ENCODE results near the gene GOLGA1. TPM values are rescaled to one million over a fixed set of nuclear protein-coding genes. Genes with fewer than 3 reads are reported as not detected.
A peak's percentile ranks its signal among the peaks of the same experiment; 100 is the strongest.

Gene GOLGA1
- total RNA-seq, 4 donors from 2014 or later, result 23.5 to 44.4 (median 28.4) TPM

- no peaks in the 10 kb centered on the region for H3K9me3 ChIP-seq
- TF ChIP-seq CTCF (IDR thresholded peaks at IDR 0.05), result no peak
- no peak for TF ChIP-seq EP300 (IDR thresholded peaks at IDR 0.05)
- no peak for TF ChIP-seq POLR2A (IDR thresholded peaks at IDR 0.05)
- WGBS, 2 donors, result 54 to 64% methylated on average over 10 of the region's 10 CpGs
- DNase-seq (ENCODE audit: low spot score in 2 of 2), result no peak
- peak overlapping the region in 2 of 4 donors; percentile 77 to 88 for H3K4me3 ChIP-seq
- peaks cover 0 to 50% (median 8%) of the 10 kb centered on the region in 3 donors for H3K36me3 ChIP-seq
- no peaks in the 10 kb centered on the region for H3K27me3 ChIP-seq
- H3K4me1 ChIP-seq, result peaks cover 0 to 38% (median 17%) of the 10 kb centered on the region in 4 donors
- peak overlapping the region in 2 of 4 donors; percentile 55 to 89 for H3K27ac ChIP-seq
These were observed 80.9 kb downstream of the GOLGA1 start for GRCh38 chr9:124859803-124860581.

- H3K36me3 ChIP-seq, result peaks cover 0 to 50% (median 8%) of the 10 kb centered on the region in 3 donors
- no peaks in the 10 kb centered on the region for H3K27me3 ChIP-seq
- no peak overlapping the region for H3K4me3 ChIP-seq
- no peak for DNase-seq (ENCODE audit: low spot score in 2 of 2)
- no peak overlapping the region for H3K27ac ChIP-seq
- no peak for TF ChIP-seq EP300 (IDR thresholded peaks at IDR 0.05)
- TF ChIP-seq POLR2A (IDR thresholded peaks at IDR 0.05), result no peak
- TF ChIP-seq CTCF (IDR thresholded peaks at IDR 0.05), result no peak
- no peaks in the 10 kb centered on the region for H3K9me3 ChIP-seq
- 67 to 69% methylated on average over 9 of the region's 9 CpGs for WGBS, 2 donors
- H3K4me1 ChIP-seq, result peaks cover 0 to 41% (median 18%) of the 10 kb centered on the region in 4 donors
These were observed 82.4 kb downstream of the GOLGA1 start for GRCh38 chr9:124858330-124859046.

GRCh38 chr9:124857533-124858162, 83.2 kb downstream of the GOLGA1 start:
- no peaks in the 10 kb centered on the region for H3K27me3 ChIP-seq
- TF ChIP-seq POLR2A (IDR thresholded peaks at IDR 0.05) (no peak), EP300 (IDR thresholded peaks at IDR 0.05) (no peak), CTCF (IDR thresholded peaks at IDR 0.05) (no peak)
- WGBS, 2 donors, result 84 to 89% methylated on average over 24 of the region's 24 CpGs
- H3K27ac ChIP-seq, result no peak overlapping the region
- H3K4me3 ChIP-seq, result no peak overlapping the region
- peaks cover 0 to 50% (median 8%) of the 10 kb centered on the region in 3 donors for H3K36me3 ChIP-seq
- DNase-seq (ENCODE audit: low spot score in 2 of 2), result no peak
- H3K4me1 ChIP-seq, result peaks cover 0 to 43% (median 24%) of the 10 kb centered on the region in 4 donors
- H3K9me3 ChIP-seq, result no peaks in the 10 kb centered on the region

DNA sequence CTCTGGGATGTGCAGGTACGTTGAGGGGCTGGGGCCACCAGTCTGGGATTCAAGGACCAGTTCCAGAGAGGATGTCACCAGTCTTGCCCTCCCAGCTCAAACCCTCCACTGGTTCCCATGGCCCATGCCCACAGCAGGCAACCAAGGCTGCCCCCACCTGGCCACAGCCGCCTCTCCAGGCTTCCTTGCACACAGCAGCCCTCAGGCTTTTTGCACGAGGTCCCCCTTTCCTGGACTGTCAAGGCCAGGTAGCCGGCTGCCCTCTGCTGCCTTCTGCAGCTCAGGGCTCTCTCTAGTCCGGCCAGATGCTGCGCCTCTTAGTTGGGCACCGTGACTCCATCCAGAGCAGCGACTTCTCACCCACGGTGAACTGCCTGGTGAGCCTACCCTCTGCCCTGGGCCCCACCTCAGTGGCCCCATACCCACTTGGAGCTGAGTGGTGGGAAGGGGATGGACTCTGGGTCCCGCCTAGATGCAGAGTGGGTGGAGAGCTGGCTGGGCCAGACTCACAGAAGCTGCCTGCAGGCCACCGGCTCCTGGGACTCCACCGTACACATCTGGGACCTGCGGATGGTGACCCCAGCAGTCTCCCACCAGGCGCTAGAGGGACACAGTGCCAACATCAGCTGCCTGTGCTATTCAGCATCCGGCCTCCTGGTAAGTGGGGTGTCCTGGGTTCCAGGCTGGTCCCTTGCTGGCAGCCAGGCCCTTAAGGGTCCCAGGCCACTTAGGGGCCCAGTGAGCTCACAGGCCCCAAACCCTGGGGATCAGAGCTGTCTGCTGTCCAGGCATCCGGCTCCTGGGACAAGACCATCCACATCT, 84.7 kb downstream of the GOLGA1 start:
- Histone ChIP-seq H3K4me3 (no peak overlapping the region), H3K36me3 (peaks cover 0 to 50% (median 8%) of the 10 kb centered on the region in 3 donors), H3K27me3 (no peaks in the 10 kb centered on the region), H3K9me3 (no peaks in the 10 kb centered on the region), H3K27ac (peak overlapping the region in 1 of 4 donors; percentile 36), H3K4me1 (peaks cover 0 to 52% (median 31%) of the 10 kb centered on the region in 4 donors)
- 57 to 67% methylated on average over 14 to 15 of the region's 16 CpGs for WGBS, 2 donors
- no peak for DNase-seq (ENCODE audit: low spot score in 2 of 2)
- TF ChIP-seq POLR2A (IDR thresholded peaks at IDR 0.05) (no peak), CTCF (IDR thresholded peaks at IDR 0.05) (peak; percentile 8 to 25 (median 13)), EP300 (IDR thresholded peaks at IDR 0.05) (no peak)
